Renal cortical epithelial cell (primary cell): ENCODE results near the gene JAK1. TPM values are rescaled to one million over a fixed set of nuclear protein-coding genes. Genes with fewer than 3 reads are reported as not detected.

Experiments used
- DNase-seq: peaks from one replicate; pipeline ENCODE4 v3.0.0-alpha.2; 2011; ENCODE audit warnings: low read depth
- total RNA-seq: library from RNA; depleted of rRNA; stranded (reverse); fragments of >200 nt; gene quantifications from 2 replicates; pipeline ENCODE4 v1.2.3, GENCODE V29; 2014

JAK1 gene
- total RNA-seq, 1 donor from 2014 or later, result 415 TPM

DNA sequence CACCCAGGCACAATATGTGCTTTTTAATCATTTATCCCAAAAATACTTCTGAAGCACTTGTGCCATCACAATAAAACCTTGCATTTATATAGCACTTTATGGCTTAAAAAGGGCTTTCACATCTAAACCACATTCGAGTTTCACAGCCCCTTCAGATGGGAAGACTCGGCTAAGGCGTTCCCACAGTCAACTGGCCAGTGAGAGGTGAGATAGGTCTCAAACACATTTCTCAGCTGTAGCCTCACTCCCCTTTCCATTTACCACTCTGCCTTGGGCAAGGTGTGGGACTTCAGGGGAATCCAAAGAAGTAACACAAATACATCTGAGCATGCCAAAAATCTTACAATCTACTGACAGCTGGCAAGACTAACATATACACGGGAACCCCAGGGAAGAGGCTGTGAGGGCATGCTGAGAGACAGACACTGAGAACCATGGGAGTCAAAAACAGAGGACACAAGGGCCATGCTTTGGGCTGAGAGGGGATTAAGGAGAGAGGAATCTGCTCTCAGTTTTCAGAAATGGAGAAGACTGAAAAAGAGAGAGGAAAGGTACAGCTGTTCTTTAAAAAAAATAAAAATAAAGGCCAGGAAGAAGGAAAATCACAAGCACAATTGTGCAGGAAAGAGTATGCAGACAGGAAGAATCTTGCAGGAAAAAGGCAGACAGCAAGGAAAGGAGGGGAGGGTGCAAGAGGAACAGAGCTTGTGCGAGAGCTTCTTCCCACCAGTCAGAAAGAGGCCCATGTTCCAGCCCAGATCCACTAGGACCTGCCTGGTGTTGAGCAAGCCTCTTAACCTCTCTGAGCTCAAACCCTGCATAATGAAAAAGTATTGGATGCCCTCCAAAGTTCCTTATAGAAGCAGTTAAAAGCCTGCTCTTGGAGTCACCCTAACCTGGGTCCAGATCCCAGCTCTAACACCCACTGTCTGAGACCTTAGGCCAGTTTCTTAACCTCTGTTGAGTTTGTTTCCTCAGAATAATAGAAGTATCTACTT is 73.5 kb downstream of the JAK1 start:
- peak; percentile 56 for DNase-seq

DNA sequence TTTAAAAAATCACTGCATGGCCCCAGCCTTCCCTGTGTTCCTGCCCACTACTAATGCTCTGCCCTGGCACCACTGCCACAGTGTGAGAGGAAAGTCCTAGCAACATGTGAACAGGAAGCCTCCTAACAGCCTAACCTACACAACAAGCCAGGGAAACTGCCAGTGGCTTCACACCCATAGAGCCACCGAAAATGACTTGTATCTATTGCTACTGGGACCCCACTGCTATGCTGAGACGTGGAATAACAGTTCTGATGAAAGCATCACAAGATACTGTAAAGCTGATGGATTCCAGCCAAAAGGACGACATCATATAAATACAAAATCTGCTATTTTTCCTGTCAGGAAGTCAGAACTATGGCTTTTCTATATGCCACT is 74.9 kb downstream of the JAK1 start:
- DNase-seq, result no peak

DNA sequence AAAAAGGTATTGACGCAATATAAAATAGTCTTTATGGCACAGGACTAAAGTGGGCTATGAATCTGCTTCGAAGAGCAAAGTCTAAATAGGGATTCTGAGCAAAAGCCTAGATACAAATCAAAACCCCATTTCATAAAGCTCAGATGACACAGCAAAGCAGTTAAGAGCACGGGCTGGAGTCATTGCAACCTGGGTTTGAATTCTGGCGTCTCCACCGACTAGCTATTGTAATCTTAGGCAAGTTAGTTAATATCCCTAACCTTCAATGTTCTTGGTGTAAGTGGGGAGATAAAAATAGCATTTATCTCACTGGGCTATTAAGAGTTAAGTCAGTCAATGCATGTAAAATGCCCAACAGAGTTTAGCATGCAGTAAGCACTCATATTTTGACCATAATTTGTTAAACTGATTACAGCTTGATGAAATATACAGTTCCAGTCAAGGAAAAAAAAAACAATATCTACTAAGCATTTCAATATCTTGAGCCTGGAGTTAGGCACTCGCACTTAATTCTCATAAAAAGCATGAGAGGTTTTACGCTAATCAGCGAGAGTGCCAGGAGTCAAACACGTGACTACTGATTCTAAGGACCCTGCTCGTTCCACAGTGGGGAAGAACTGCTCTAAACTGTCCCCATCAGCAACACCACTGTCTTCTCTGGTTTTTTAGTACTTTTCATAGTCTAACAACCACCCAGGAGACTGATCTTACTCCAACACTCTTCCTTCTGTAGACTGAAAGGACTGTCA is 75.5 kb downstream of the JAK1 start:
- no peak for DNase-seq

DNA sequence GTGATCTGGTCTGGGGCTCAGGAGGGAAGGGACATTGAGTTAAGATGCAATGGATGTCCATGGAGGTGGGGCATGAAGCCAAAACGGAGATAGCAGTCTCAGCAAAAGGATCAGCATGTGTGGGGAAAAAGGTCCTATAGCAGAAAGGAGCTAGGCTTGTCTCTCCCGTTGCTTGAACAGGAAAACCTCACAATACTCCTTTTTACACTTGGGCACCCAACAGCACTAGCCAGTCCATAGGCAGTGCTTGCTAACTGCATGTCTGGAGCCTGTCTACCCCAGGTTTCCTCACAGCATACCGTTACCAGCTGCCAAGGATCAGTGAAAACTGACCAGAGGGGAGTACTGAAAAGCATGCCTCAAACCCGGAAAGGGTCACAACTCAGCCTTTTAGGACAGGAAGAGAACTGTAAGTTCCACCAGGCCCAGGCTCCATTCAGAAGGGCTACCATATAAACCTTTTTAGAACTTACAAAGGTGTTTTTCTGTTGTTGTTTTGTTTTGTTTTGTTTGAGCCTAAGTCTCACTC is 78.6 kb downstream of the JAK1 start:
- no peak for DNase-seq

DNA sequence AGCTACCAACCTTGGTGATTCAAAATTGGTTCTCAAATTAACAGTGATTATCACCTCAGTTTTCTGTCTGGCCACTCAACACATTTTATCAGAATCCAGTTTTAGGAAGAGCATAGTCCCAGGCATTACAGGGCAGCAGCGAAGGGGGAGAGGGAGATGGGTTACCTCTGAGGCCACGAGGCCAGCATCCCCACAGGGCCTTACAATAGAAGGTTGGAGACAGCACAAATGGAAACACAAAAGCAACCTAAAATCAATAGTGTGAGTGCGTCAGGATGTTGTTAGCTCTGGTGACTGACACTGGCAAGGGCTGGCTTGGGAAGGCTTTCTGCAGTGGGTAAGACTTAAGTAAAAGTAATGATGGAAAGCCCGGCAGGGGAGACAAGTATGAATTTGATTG is 79.5 kb downstream of the JAK1 start:
- DNase-seq, result no peak

DNA sequence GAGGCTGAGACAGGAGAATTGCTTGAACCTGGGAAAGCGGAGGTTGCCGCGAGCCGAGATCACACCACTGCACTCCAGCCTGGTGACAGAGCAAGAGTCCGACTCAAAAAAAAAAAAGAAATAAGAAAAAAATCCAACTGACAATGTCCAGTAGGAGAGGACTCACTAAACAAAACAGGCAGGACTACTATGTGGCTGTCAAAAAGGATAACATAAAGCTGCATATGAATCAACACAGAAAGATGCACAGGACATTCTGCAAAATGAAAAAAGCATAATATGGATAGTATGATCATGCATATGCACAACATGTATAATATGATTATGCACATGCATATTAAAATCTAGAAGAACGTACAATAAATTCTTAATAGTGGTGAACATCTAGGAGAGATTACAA is 80.7 kb downstream of the JAK1 start:
- DNase-seq, result no peak

DNA sequence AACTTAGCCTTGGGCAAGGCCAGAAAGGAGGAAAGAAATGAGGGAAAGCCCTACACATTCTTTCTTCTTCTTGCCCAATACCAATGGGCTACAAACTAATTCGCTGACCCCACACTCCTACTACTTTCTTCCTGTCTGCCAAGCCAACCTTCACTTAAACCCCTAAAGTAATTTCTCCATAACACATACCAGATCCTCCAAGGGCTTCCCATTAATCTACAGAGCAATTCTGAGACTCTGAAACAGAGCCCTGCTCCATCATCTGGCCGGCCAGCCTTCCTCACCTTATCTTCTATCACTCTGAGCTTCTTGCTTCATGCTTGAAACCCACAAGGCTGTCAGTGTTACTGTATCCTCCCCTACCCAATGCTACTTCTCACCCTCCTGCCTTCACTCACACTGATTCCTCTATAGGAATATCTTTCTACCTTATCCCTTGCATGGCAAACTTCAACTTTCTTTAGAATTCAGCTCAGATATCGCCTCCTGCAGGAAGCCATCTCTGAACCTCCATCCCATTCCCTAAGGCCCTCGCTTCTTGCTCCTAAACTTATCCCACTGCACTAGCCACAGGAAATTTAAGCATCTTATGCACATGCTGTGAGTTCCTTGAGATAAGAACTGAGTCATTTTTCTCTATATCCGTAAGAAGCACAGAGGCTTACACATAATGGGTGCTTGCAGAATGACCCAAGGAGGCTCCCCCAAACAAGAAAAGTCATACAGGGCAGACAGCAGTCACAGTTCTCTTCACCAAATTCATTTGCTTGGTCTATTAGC is 81.9 kb downstream of the JAK1 start:
- DNase-seq, result no peak

DNA sequence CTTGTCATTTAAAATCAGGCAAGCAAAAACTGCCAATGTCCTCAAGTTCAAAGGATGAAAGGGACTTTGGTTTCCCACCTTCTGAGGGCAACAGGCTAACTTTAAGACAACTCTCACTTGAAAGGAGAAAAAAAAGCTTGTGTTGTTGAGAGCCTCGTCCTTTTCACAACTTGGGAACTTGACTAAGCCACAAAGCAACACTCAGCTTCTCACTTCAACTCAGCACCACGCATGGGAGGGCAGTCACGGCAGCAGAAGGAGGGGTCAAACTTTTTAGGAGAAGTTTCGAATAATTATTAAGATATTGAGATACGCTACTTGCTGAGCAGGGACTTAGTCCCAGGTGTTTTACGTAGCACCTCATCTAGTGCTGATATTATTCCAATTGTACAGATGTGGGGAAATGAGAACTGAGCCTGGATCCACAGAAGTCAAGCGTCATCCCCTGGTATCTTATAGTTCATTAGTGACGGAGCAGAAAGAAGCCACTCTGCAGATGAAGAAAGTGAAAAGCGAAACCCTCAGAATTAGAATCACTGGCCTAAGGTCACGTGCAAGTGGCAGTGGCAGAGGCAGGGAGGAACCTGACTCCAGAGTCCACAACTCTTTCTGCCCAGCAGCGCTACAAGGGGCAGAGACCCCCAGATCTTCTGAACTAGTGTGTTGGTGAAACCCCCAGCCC is 83.6 kb downstream of the JAK1 start:
- DNase-seq, result no peak

DNA sequence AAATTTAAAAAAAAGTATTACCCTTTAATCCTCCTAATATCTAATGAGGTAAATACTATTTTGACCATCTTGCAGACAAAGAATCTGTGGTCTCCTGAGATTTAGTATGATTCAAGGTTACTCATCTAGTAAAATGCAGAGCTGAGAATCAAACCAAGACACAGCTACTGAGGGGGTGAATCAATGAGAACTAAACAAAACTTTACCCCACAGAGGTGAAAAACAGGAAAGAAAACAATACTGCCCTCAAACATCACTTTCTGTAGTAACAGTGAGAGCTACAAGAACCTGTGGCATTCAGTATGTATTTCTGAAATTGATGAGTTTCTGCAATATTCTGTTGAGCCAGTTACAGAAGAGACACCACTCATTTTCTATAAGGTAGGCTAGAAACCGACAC is 85.1 kb downstream of the JAK1 start:
- peak; percentile 49 for DNase-seq

DNA sequence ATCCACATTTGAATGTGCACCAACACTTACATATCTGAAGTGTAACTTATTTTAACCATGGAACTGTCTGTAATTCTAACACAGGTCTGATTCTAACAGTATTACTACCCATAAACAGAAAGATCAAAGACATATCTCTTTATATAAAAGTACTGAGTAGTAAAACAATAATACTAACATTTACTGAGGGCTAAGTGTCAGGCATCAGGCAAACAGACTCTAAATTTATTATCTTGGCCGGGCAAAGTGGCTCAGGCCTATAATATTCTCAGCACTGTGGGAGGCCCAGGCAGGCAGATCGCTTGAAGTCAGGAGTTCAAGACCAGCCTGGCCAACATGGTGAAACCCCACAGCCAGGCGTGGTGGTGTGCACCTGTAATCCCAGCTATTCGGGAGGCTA is 85.9 kb downstream of the JAK1 start:
- DNase-seq, result no peak

DNA sequence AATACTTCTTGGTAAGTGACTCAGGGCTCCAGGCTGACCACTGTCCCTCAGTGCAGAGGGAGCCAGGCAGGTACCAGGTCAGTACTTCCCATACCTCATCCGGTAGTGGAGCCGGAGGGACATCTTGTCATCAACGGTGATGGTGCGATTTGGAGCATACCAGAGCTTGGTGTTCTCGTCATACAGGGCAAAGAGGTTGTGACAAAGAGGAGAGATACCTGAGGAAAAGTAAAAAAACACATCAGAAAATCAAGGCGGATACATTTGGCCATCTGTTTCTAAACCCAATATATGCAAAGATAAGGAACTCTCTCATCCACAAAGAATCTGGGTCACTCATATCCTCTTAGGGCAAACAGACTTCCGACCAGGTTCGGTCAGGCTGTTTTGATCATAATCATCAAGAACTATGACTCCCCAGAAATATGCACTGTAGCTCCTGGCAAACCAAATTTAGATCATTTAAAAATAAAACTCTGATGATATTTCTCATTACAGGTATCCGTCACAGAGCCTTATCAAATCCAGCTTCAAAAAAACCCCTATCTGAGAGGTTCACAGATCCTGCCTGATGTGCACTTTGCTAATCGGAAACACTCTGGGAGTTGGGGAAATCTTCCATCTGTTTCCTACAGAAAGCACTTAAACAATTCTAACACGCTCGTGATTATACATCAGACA is 87.3 kb downstream of the JAK1 start:
- DNase-seq, result no peak

DNA sequence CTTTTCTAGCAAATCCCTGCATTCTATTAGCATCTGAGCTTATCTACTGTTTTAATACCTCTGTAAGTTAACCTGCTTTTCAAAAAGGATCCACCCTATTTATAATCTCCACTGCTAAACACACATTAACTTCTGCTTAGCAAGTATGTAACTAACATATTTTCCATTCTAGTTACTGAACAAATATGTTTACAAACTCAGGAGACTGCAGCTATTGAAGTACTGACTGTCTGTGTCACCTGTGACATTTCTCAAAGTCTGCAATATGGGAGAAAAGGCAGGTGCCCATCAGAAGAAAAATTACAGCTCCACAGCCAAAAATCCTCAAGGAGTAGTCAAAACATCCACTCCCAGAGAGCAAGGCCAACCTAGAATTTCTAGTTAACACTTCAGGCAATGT is 88.3 kb downstream of the JAK1 start:
- DNase-seq, result no peak

DNA sequence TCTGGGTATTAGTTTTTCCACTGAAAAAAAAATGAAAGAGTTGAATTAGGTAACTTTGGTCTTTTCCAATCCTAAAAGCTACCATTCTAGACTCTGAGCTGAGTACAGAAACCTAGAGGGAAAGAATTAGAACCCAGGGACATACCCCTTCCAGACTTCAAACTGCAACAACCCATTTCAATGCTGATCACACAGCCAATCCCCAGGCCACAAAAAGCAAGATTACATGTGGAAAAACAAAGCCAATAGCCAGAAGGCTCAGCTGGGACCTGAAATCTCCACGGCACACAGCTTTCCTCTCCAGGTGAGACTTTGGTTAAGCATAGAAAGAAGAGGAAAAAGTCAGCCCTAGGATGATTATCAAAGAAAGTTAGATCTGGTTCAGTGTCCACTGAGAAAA is 88.8 kb downstream of the JAK1 start:
- no peak for DNase-seq

DNA sequence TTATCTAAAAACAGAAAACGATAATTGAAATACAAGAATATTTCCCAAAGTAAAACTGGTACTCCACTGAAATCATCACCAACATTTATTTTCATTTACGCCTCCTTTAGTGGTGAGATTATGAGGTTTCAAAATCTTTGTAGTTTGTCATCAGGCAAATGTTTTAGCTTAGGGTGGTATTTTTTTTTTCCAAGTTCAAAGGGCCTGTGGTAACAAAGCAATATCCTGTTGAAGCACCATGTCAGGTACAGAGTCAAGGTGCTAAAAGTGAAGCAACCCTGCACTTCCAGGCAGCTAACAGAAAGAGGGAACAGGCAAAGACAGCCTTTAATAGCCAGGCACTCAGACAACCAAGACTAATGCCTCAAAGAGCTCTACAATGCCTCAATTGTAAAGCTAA is 89.2 kb downstream of the JAK1 start:
- no peak for DNase-seq

DNA sequence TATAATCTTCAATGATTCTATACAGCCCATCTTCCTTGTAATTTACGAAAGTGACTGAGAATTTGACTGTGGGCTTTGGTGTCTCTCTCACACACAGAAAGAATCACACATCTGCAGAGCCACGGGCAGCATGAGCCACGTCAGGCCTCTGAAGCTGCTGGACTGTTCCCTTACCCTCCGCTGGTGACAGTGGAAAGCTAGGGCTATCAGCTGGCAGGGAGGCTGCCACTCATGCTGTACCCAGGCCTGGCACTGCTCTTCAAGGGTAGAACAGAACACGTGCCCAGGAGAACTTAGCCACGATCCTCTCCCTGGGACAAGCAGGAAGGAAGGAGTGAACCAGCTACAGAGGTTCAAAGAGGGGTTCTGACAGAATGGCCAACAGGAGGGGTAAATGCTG is 90.7 kb downstream of the JAK1 start:
- DNase-seq, result no peak

DNA sequence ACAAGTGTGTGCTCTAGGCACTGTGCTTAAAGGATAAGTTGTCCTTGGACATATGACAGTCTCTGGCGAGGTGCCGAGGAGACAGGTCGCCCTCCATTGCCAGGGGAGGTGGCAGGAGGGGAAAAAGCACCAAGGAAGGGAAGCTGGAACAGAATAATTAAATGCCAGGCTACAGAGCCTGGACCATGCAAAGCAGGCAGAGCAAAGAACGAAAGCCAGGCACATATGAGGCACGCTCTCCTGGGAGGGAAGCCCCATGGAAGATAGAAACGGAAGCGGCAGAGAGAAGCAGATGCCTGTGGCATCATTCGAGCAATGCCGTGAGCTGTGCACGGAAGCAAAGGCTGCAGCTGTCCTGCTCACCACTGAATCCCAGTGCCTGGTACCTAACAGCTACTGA is 91.2 kb downstream of the JAK1 start:
- DNase-seq, result no peak

DNA sequence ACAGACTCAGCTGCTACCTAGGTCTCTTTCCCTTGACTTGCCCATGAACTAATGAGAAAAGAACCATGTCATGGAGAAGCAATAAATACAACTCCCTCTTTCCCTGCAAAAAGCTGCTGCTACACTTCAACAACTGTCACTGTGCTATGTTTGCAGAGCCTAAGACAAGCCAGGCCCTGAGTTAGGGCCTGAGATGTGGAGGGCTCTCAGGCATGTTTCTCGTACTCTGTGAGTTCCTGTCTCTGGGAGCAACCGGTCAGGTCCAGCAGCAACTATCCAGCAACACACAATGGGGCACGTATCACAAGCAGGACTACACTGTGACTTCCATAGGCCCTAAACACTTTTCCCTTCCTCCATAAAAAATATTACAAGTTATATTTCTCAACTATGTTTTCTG is 91.7 kb downstream of the JAK1 start:
- no peak for DNase-seq

DNA sequence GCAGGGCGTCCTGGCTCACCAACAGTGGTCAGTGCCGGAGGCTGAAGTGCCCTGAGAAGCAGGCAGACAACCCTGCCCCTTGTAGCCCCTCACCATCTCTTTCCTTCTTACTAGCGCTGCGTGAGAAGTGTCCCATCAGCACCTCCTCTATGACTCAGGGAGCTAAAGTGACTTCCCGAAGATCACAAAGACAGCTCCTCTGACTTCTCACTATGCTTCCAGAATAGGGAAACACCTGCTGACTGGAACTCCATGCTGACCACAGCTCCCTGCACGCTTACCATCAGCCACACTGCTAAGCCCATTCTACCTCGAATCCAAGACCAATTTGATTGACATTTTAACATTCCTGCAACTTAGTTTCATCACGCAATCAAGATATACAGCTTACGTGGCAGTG is 92.8 kb downstream of the JAK1 start:
- DNase-seq, result no peak

DNA sequence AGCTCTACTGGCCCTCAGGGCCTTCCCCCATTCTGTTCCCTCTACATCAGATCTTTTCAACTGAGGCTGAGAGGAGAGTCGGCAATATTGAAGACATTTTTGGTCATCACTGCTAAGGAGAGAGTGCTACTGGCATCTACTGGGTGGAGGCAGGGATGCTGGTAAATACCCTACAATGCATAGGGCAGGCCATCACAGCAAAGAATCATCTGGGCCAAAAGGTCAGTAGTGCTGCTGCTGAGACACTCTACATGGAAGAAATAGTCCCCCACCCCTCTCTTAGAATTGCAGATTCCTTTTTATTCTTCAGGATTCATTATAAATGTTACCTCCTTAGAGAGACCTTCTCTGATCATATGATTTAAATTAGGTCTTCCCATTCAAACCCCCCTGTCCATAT is 94.3 kb downstream of the JAK1 start:
- DNase-seq, result no peak

DNA sequence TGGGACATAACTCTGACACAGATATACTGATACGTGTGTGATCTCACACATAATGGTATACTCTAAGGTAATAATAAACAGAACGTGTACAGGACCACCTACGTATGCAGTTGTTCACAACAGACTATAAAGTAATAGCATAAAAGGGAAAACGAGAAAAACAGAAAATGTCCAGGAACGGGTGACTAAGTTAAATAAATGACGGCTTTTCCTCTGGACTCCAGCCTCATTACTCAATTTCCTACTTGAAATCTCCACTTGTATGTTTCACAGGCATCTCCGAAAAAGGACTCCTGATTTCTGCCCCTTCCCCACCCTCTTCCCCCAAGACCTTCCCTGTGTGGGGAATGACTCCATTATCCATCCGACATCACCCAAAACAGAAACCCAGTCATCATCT is 95.1 kb downstream of the JAK1 start:
- no peak for DNase-seq

DNA sequence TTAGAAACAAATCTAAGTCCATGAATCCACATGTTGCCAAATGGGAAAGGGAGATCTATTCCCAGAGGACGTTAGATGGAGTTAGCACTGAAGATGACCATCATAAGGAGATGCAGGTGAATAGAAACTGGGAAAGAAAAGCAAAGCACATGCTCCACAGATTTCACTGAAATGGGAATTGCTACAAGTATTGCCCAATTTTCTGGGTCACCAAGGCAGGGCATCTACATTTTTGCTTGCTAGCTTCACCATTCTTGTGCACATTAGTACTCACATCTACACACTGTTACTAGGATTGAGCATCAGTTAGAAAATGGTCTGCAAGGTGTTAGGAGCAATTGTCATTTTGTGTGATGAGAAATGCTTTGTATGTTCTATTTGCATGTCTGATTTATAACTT is 99.1 kb downstream of the JAK1 start:
- no peak for DNase-seq
